GM10847 (cell line): Measurements from ENCODE around the gene PALD1.

Experiments used
- POLR2A ChIP-seq: IDR thresholded peaks from 2 replicates; pipeline ENCODE4 v1.6.1; 2011; ENCODE audit not compliant: insufficient read length; ENCODE audit errors: extremely low read depth

PALD1 gene

GRCh38 chr10:70573599-70574506 lies 95.3 kb downstream of the PALD1 start:
- no peak for TF ChIP-seq POLR2A

GRCh38 chr10:70575486-70575873 lies 96.9 kb downstream of the PALD1 start:
- TF ChIP-seq POLR2A = no peak

GRCh38 chr10:70575874-70576802 lies 97.6 kb downstream of the PALD1 start:
- TF ChIP-seq POLR2A = no peak

- TF ChIP-seq POLR2A = no peak
Observed at GRCh38 chr10:70576803-70577517, 98.4 kb downstream of the PALD1 start.

GRCh38 chr10:70578371-70578947 lies 99.9 kb downstream of the PALD1 start:
- no peak for TF ChIP-seq POLR2A

- no peak for TF ChIP-seq POLR2A
Observed at GRCh38 chr10:70579234-70580002, 100.9 kb downstream of the PALD1 start.

GRCh38 chr10:70582793-70583668 lies 104.5 kb downstream of the PALD1 start:
- no peak for TF ChIP-seq POLR2A

GRCh38 chr10:70583669-70584037 lies 105.1 kb downstream of the PALD1 start:
- TF ChIP-seq POLR2A = no peak

GRCh38 chr10:70584366-70584765 lies 105.8 kb downstream of the PALD1 start:
- no peak for TF ChIP-seq POLR2A

- no peak for TF ChIP-seq POLR2A
Observed at GRCh38 chr10:70584909-70585544, 106.5 kb downstream of the PALD1 start.

- TF ChIP-seq POLR2A = no peak
Observed at GRCh38 chr10:70585578-70586169, 107.1 kb downstream of the PALD1 start.

- TF ChIP-seq POLR2A = no peak
Observed at GRCh38 chr10:70586348-70586930, 107.9 kb downstream of the PALD1 start.
